ENCODE data around the gene SLC2A10.
"Not testable (repeated sequence)": the region's sequence is repeated elsewhere in the genome, so short reads cannot be mapped to it uniquely, and the experiment has no call there.

SLC2A10 gene

DNA sequence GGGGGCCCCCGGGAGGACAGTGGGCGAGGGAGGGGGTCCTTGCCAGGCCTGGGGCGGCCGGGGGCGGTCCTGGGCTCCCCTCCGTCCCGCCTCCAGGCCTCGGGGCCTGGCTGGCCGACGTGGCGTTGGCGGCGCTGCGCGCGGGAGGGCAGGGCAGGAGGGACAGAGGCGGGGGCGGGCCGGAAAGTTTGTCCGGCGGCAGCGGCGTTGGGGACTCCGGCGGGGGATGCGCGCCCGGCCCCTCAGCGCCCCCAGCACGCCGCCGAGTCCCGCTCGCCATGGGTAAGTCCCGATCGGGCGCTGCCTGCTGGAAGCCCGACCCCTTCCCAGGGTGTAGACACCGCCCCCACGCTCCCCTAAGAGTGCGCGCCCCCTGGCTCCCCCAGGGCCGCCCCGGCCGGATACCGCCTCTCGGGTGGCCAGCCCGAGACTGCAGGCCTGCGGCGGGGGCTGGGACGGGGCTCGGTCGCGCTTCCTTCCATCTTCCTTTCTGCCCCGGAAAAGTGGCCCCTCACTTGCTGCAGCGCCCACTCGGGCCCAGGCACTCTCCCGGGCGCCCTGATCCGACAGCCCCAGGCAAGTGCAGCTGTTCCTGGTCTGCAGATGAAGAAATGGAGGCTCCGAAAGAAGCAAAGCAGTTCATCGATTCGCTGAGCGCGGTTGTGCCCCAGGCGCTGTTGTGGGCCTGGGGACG is at the start of gene SLC2A10:
TSS of gene SLC2A10 (plus strand) at position 191 of the 694 bp plus-strand sequence. CDS start at position 279, 88 bp downstream.
- DNase-seq (ENCODE audit: low read depth), result no peak

DNA sequence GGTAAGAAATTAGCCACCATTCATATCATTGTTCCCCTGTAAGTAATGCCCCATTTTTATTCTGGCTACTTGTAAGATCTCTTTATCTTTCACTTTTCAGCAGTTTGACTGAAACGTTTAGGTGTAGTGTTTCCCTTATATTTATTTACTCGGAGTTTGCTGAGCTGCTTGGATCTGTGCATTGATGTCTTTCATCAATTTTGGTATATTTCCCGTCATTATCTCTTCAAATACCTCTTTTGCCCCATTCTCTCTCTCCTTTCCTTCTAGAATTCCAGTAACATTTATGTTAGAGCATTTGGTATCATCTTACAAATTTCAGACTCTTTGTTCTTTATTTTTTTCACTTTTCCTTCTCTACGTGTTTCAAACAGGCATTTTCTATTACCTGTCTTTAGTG is 49.0 kb upstream of the SLC2A10 start:
- DNase-seq (ENCODE audit: low read depth), result no peak

DNA sequence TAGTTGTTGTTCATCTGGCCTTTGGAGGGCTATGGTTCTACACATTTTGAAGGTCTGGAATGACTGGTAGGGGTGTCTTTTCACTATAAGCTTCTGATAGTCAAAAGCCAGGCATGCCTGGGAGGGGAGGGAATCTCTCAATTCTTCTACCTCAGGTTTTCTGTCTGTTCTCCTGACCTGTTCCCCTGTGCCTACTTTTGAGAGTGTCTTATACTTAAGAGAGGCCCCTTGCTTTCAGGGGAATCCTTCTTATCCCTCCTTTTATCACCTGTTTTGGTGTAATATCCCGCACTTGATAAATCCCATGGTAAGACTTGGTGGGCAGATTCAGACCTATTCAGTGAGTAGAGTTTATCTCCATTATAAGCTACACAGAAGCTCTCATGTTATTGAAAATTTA is 47.8 kb upstream of the SLC2A10 start:
- DNase-seq (ENCODE audit: low read depth), result no peak

DNA sequence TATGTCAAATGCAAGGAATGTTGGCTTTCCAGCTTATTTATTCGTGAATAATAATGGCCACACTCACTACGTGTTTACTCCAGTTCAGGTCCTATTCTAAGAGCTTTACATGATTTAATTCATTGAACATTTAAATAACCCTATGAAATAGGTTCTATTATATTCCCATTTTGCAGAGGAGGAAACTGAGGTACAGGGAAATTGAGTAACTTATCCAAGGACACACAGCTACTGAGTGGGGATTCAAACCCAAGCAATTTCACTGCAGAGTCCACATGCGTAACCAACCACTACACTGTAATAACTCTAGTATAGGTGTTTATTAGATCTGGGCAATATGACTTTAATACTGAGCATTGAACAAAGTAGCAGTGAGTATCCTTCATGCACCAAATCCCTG is 45.9 kb upstream of the SLC2A10 start:
- no peak for DNase-seq (ENCODE audit: low read depth)

DNA sequence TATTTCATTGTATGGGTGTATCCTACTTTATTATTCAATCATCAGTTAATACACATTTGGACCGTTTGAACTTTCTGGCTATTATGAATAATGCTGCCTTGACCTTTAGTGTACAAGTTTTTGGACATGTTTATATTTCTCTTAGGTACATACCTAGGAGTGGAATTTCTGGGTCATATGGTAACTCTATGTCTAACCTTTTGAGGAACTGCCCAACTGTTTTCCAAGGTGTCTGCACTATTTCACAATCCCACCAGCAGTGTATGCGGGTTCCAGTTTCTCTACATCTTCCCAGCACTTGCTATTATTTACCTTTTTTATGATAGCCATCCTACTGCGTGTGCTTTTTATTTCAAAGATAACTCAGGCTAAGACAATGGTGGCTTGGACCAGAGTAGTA is 43.8 kb upstream of the SLC2A10 start:
- no peak for DNase-seq (ENCODE audit: low read depth)

DNA sequence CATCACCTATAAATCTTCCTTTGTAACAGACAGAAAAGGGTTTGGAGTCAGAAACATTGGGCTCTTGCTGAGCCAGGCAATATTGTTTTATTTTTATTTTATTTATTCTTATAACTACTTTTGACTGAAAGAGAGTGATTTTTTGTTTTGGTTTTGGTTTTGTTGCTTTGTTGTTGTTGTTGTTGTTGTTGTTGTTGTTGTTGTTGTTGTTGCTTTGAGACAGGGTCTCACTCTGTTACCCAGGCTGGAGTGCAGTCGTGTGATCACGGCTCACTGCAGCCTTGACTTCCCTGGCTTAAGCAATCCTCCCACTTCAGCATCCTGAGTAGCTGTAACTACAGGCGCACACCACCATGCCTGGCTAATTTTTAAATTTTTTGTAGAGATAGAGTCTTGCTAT is 43.1 kb upstream of the SLC2A10 start:
- DNase-seq (ENCODE audit: low read depth), result no peak

DNA sequence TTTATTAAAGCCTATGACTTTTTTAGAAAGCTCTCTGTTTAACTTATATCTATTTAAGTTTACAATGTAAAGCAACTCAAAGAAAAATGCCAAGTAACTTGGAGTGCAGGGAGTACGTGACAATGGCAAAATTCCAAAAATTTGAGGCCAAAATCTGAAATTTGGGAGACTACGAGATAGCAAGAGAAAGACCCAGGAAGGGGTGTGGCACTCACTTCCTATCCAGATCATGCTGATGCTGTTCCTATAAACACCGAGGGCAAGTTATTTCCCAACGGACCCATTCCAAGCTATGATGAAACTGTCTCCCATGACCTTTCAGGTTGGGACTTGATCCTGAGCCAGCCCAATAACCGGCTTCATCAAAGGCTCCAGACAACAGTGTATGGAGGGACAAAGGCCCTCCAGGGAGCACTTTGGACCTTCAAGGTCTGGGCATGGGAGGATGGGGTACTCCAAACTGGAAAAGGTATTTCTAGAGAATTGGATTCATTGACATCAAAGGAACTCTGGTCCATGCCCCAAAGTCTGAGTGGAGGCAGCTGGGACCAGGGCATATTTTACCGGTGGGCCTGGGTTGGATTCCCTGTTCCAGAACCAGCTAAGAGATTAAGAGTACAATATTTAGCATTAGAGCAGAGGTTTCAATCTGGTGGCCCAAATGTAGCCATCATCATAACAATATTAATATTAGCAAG is 42.5 kb upstream of the SLC2A10 start:
- no peak for DNase-seq (ENCODE audit: low read depth)

DNA sequence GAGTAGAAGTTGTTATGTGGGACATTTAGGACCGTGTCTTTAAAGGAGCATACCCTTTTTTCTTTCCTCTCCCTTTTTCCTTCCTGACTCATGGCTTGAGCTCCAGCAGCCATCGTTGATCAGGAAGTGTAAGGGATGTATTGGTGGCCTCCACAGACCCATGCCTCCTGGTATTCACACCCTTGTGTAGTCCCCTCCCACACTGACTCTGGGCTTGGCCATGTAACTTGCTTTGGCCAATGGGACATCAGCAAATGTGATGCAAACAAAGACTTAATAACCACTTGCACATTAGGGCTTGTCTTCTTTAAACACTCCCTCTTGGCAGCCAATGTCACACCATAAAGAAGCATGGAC is 39.2 kb upstream of the SLC2A10 start:
- no peak for DNase-seq (ENCODE audit: low read depth)

DNA sequence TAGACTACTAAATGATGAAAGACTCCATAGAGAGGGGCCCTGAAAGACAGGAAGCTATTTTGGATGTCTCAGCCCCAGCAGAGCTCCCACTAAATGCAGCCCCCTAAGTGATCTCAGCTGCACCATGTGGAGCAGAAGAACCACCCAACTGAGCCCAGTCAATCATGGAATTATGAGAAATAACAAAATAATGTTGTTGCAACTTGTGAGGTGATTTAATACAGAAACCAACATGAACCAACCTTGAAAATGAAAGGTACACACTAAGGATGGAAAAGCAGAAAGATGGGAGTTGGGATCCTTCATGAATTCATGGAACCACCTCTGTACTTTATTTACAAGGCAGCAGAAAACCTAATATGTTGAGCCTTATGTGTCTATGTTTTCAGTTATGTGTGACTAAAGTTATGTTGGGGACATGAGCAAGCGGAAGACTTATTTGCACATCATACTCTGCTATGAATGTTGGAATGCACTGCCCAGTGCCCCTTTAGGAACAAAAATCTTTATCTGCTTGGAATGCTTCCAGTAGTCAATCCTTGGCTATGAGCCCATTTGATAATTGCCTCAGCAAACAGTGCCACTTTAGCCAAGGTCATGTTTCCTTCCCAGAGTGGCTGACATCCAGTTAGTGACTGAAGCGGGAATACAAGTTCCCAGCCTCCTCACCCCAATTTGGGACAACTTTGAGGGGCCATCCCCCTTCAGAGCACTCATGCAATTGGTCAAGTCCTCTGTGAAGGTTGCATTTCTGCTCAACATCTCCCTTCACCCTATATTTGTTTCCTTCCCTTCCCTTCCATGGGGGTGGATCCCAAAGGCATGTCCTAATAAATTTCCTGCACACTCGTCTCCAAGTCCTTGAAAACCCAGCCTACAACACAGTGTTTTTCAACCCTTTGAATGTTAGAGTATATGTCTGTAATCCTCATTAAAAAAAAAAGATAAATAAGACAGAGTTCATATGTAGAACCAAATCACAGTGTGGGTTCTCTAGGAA is 38.6 kb upstream of the SLC2A10 start:
- DNase-seq (ENCODE audit: low read depth), result no peak

DNA sequence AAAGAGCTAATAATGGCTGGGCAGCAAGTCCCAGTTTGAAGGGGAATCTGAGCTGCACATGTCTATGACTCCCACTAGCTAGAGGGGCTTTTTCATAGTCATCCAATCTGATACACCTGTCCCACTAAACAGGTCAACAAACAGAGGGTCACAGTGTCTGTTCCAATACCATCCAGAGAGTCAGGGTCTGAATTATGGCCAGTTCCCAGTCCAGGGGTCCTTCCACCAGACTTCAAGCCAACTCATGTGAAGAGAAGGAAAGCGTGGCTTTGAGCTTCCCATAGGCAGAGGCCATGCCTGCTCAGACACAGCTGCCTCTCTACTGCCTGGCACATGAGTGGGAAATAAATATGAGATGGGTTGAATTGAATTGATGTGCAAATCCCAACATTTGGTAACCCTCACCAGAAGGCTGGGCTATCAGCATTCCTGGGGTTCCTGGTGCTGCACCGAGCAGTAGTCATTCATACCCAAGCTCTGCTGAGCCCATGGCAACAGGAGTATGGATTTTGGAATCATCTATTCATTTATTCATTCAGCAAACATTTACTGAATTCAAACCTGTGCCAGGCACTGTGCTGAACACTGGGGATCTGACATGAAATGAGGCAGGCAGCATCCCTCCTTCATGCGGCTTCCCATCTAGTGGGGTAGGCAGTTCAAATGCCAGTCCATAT is 37.4 kb upstream of the SLC2A10 start:
- no peak for DNase-seq (ENCODE audit: low read depth)

DNA sequence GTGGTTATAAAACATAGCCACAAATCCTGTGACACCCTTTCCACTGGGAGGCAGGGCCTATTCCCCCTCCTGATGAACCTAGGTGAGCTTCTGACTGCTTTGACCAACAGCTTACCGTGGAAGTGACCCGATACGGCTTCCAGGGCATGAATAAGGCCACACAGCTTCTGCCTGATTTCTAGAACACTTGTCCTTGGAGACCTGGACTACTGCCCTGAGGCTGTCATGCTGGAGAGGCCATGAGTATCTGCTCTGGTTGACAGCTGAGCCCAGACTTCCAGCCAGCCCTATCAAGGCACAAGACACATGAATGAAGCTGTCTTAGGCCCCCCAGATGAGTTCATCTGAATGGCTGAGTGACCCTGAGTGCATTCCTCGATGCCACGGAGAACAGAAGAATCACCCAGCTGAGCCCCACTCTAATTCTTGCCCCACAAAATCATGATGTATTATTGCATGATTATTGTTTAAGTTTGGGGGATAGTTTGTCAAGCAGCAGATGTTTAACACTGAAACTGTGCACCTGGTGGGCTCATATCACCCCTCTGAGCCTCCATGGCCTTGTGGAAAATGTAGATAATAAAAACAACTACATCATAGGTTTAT is 36.8 kb upstream of the SLC2A10 start:
- DNase-seq (ENCODE audit: low read depth), result no peak

DNA sequence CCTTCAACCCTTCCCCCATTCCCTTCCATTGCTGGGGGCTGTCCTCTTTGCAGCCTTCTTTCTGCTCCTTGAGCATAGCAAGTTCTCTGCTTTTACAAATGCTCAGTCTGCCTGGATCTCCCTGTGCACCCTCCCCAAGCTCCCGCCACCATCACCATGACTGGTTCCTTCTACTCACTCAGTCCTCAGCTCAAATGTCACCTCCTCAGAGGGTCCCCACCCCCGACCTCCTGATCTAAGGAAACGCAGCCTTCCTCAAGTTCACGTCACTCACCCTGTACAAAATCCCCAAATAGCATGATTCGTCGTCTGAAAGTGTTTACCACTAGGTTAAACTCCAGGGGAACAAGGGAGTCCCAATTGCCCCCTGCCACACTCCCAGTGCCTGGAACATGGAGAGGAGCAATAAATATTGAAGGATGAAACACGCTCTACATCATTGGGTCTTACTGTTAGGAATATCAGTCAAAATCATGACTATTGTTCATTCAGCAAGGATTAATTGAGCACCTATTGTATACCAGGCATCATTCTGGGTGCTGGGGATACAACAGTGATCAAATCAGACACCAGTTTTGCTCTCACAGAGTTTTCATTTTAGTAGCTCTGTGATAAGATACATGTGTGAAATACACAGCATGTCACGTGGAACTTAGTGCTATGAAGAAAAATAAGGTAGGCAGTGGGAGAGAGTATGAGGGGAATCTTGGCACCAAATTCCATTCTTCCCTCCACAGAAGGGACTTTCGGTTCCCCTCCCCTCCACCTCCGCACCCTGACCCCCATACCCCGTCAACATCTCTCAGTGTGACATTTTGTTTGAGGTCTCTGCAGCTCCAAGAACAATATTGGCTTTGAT is 35.8 kb upstream of the SLC2A10 start:
- no peak for DNase-seq (ENCODE audit: low read depth)

DNA sequence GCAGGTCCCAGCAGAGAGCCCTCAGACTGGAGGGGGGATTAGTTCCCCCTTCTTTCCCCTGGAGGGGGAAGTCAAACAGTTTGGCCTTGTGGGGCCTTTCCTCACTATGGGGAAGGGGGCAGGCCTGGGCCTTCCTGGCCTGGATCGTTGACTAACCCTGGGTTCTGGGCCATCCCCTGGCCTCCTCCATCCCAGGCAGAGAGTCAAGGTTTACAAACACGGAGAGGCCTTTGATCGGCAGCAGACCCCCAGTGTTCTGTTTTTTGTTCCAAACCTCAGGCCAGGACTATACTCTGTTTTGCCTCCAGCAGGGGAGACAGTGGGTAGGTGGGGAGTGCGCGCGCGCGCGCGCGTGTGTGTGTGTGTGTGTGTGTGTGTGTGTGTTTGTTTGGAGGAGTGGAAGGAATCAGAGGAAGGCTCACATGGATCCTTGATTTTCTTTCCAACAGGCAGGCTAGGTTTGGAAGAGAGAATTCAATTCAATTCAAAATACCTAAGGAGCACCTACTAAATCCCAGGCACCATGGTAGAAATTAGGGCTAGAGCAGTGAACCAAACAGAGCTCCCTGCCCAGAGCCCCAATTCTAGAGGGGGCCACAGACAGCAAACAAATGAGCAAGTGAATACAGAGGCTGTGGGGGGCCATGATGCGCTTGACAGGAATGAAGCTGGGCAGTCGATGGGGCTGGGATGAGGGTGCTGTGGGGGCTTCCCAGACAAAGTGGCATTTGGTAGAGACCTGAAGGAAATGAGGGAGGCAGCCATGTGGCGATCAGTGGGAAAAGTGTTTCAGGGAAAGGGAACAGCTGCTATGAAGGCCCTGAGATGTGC is 35.0 kb upstream of the SLC2A10 start:
- no peak for DNase-seq (ENCODE audit: low read depth)

DNA sequence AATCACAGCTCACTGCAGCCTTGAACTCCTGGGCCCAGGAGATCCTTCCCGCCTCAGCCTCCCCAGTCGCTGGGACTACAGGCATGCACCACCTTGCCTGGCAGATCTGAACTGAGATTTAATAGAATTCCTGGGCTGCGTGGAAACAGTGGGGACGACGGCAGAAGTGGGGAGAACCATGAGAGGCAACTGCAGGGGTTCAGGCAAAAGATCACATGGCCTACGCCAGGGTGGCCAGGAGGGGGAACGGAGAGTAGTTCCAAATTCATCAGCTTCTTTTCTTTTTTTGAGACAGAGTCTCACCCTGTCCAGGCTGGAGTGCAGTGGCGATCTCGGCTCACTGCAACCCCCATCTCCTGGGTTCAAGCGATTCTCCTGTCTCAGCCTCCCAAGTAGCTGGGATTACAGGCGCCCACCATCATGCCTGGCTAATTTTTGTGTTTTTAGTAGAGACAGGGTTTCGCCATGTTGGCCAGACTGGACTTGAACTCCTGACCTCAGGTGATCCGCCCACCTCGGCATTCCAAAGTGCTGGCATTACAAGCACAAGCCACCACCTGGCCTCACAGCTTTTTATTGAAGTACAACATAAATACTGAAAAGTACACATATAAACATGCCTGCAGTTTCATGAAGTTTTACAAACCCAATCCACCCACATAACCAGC is 32.7 kb upstream of the SLC2A10 start:
- not testable (repeated sequence) for DNase-seq (ENCODE audit: low read depth)

DNA sequence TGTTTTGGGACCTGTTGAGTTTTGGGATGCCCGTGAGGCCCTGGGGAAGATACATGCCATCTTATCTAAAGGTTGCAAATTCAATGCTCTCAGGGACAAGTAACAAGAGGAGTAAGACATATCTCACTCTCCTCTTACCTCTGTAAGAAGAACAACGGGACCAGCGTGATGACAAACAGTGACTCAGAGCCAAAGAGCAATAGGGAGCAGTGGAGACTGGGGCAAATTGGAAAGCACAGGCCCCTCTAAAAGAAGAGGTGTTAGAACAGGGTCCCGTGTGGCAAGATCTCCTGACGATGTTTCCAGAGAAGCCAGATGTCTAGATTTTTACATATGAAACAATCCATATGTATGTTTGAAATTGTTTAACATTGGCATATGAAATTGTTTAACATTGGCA is 31.8 kb upstream of the SLC2A10 start:
- DNase-seq (ENCODE audit: low read depth), result no peak

DNA sequence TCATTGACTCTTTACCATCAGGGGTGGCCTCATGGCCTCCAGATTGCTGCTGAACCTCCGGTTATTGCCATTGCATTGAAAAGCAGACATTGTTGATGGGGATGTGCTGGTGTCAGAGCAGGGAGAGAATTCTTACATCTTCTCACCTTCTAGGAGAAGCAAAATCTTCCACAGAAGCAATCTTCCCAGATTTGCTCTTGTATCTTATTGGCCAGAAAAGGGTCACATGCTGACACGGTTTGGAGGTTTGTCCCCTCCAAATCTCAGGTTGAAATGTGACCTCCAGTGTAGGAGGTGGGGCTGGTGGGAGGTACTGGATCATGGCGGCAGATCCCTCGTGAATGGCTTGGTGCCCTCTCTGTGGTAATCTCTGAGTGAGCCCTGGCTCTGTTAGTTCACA is 30.9 kb upstream of the SLC2A10 start:
- DNase-seq (ENCODE audit: low read depth), result no peak

DNA sequence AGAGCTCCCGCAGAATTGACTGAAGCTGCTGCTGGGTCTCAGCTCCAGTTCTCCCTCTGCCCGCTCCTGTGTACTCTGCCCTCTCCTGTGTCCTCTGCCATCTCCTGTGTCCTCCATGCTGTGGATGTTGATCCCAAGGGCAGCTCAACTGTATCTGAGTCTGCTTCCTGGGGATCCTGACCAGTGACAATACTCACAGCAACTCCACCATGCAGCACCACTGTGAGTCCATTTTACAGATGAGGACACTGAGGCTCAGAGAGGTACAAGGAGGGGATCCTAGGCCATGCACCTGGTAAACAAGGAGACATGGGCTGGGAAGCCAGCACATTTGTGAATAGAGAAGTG is 28.8 kb upstream of the SLC2A10 start:
- DNase-seq (ENCODE audit: low read depth), result no peak

DNA sequence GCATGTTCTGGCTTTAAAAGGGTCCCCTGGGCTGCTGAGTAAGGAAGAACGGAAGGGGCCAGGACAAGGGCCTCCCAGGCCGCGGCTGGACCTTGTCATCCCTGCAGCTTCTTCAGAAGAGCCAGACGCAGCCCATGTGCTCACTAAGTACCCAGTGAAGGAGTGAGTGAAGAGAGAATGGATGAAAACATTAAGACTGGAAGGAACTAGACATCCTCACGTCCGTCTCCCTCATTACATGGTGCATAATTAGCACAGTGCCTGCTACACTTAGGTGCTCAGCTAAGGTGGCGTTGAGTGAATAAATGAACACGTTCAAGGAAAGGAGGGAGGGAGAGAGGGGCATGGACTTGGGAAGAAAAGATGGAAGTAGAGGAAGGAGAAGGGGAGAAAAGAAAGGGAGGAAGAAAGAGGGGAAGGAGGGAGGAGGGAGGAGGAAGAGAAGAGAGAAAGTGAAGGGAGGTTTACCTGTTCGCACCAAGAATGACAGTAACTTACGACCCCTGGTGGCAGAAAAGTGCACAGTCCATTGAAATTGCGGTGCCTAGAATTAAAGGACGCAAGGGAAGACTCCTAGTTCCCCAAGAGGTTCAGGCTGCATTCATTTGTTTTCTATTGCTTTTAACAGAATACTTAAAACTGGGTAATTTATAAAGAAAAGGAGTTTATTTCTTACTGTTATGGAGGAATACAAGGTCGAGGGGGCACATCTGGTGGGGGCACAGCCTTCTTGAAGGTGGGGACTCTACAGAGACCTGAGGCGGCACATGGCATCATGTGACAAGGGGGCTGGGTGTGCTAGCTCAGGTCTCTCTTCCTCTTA is 28.2 kb upstream of the SLC2A10 start:
- DNase-seq (ENCODE audit: low read depth), result peak; percentile 48
